Vagina (tissue), 2 donors: ENCODE data around the gene CDH1. TPM values are rescaled to one million over a fixed set of nuclear protein-coding genes. Genes with fewer than 3 reads are reported as not detected.

Experiments
- DNase-seq, 2 donors: peaks; one replicate each; pipeline ENCODE4 v3.0.0-alpha.2; 2017; ENCODE audit errors: extremely low spot score in 2 of 2
- H3K27ac ChIP-seq: fragments of 200-600 bp; sonication (generic); one replicate; pipeline ENCODE4 v1.5.1; 2019
- H3K27me3 ChIP-seq: fragments of 200-600 bp; sonication (generic); one replicate; pipeline ENCODE4 v1.5.1; 2019
- H3K36me3 ChIP-seq, 2 donors: fragments of 200-600 bp; sonication (generic); one replicate each; pipeline ENCODE4 v1.5.1; 2017 to 2019
- H3K4me1 ChIP-seq: fragments of 200-600 bp; sonication (generic); one replicate; pipeline ENCODE4 v1.5.1; 2019
- H3K4me3 ChIP-seq, 2 donors: fragments of 200-600 bp; sonication (generic); 1 replicate in 1 of 2; 2 replicates in 1 of 2; pipeline ENCODE4 v1.5.1; 2016 to 2019
- H3K9me3 ChIP-seq: fragments of 200-600 bp; sonication (generic); one replicate; pipeline ENCODE4 v1.5.1; 2019
- POLR2A ChIP-seq, 2 donors: fragments of 450-650 bp; IDR thresholded peaks; one replicate each; pipeline ENCODE4 v1.6.1; 2017; ENCODE audit warnings: antibody characterized with exemption in 2 of 2, mild to moderate bottlenecking in 2 of 2, moderate library complexity in 2 of 2
- POLR2AphosphoS5 ChIP-seq, 2 donors: sonication (generic); formaldehyde crosslinking; IDR thresholded peaks; one replicate each; pipeline ENCODE4 v1.9.0; 2017; ENCODE audit warnings: antibody characterized with exemption in 2 of 2, mild to moderate bottlenecking in 2 of 2, low read depth in 1 of 2; ENCODE audit not compliant: insufficient read depth in 1 of 2
- intact Hi-C: fragments of 100-400 bp; cut with DNase I; formaldehyde crosslinking; loops from one replicate; pipeline ENCODE4 v1.15.1; 2023
- total RNA-seq: library from RNA; depleted of rRNA; stranded (reverse); fragments of >200 nt; gene quantifications from one replicate; pipeline ENCODE4 v1.2.3, GENCODE V29; 2016
- TF ChIP-seq, protein P1 (sequence below), 3 experiments: fragments of 450-650 bp in 2 of 3; fragments of 200-600 bp in 1 of 3; sonication (generic) in 1 of 3; IDR thresholded peaks; one replicate each; pipeline ENCODE4 v1.5.1; 2017 to 2019; ENCODE audit warnings: antibody characterized with exemption in 3 of 3, mild to moderate bottlenecking in 2 of 3, moderate library complexity in 2 of 3

Gene CDH1
- total RNA-seq, 1 donor from 2014 or later = 116 TPM

DNA sequence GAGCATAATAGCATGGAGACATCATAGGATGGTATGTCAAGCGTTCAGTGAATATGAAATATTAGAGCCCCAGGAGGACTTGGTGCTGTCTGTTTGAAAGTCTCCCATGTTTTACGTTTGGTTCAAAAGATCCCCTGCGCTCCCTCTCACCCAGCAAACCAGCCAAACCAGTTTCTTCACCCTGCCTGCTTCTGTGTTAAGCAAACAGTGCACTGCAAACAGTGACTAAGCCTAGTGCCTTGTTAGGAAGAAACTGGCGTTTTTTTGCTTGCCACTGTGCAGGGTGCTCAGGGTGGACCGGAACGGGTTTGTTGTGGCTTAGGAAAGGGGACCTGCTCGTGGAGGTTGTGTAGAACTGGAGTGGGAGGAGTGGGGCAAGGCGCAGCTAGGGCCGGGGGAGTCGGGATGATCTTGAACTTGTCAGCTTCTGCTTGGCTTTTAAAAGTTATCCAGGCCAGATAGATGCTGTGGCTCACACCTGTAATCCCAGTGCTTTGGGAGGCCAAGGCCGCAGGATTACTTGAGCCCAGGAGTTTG lies 7.7 kb downstream of the CDH1 start:
- intact Hi-C loops = loop anchor here (5.0 kb wide), 1 partner anchor 312 kb away; no protein-coding TSS in a partner anchor
- Histone ChIP-seq H3K27me3 (no peaks in the 10 kb centered on the region), H3K4me1 (peaks cover 13% of the 10 kb centered on the region), H3K9me3 (no peaks in the 10 kb centered on the region), H3K27ac (peak overlapping the region; percentile 55), H3K36me3 (no peaks in the 10 kb centered on the region), H3K4me3 (no peak overlapping the region)
- TF ChIP-seq POLR2A (IDR thresholded peaks at IDR 0.05) (no peak), POLR2AphosphoS5 (IDR thresholded peaks at IDR 0.05; ENCODE audit: insufficient read depth in 1 of 2, low read depth in 1 of 2) (peak in 1 of 2 donors; percentile 53)
- TF ChIP-seq, protein P1, sequence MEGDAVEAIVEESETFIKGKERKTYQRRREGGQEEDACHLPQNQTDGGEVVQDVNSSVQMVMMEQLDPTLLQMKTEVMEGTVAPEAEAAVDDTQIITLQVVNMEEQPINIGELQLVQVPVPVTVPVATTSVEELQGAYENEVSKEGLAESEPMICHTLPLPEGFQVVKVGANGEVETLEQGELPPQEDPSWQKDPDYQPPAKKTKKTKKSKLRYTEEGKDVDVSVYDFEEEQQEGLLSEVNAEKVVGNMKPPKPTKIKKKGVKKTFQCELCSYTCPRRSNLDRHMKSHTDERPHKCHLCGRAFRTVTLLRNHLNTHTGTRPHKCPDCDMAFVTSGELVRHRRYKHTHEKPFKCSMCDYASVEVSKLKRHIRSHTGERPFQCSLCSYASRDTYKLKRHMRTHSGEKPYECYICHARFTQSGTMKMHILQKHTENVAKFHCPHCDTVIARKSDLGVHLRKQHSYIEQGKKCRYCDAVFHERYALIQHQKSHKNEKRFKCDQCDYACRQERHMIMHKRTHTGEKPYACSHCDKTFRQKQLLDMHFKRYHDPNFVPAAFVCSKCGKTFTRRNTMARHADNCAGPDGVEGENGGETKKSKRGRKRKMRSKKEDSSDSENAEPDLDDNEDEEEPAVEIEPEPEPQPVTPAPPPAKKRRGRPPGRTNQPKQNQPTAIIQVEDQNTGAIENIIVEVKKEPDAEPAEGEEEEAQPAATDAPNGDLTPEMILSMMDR (IDR thresholded peaks at IDR 0.05) = no peak
- DNase-seq = no peak

GRCh38 chr16:68746951-68747350 lies 9.9 kb downstream of the CDH1 start:
- no peaks in the 10 kb centered on the region for H3K27me3 ChIP-seq
- TF ChIP-seq POLR2A (IDR thresholded peaks at IDR 0.05) (no peak), POLR2AphosphoS5 (IDR thresholded peaks at IDR 0.05; ENCODE audit: insufficient read depth in 1 of 2, low read depth in 1 of 2) (no peak)
- TF ChIP-seq, protein P1 (IDR thresholded peaks at IDR 0.05) = no peak
- no peak overlapping the region for H3K4me3 ChIP-seq
- intact Hi-C loops = loop anchor here (5.0 kb wide), 1 partner anchor 310 kb away; no protein-coding TSS in a partner anchor
- peaks cover 13% of the 10 kb centered on the region for H3K4me1 ChIP-seq
- no peaks in the 10 kb centered on the region for H3K36me3 ChIP-seq
- H3K9me3 ChIP-seq = no peaks in the 10 kb centered on the region
- no peak for DNase-seq
- H3K27ac ChIP-seq = no peak overlapping the region

DNA sequence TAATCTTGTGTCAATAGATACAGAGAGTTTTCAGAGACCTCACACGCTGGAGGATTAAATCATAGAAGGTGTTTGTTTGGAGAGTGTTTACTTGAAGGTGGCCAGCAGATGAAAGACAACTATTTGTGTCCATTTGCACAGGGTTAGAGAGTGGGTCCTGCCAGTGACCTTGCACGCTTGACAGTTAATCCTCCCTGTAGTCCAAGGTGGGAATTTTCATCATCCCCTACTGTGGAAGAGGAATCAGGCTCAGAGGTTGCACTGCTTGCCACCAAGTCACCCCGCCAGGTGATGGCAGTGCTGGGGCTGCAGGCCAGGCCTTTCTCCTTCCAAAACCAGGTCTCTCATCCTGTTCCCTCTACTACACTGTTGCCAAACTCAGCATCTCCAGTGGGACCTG lies 12.3 kb downstream of the CDH1 start:
- intact Hi-C loops = loop anchor here (5.0 kb wide), 1 partner anchor 308 kb away; no protein-coding TSS in a partner anchor
- H3K27me3 ChIP-seq = no peaks in the 10 kb centered on the region
- no peaks in the 10 kb centered on the region for H3K9me3 ChIP-seq
- H3K27ac ChIP-seq = no peak overlapping the region
- peaks cover 2% of the 10 kb centered on the region for H3K4me1 ChIP-seq
- DNase-seq = no peak
- TF ChIP-seq POLR2A (IDR thresholded peaks at IDR 0.05) (no peak), POLR2AphosphoS5 (IDR thresholded peaks at IDR 0.05; ENCODE audit: insufficient read depth in 1 of 2, low read depth in 1 of 2) (no peak)
- TF ChIP-seq, protein P1 (IDR thresholded peaks at IDR 0.05) = no peak
- H3K4me3 ChIP-seq = no peak overlapping the region
- H3K36me3 ChIP-seq = no peaks in the 10 kb centered on the region

GRCh38 chr16:68750193-68750695 lies 13.2 kb downstream of the CDH1 start:
- no peaks in the 10 kb centered on the region for H3K27me3 ChIP-seq
- H3K27ac ChIP-seq = no peak overlapping the region
- no peaks in the 10 kb centered on the region for H3K9me3 ChIP-seq
- H3K4me3 ChIP-seq = no peak overlapping the region
- no peaks in the 10 kb centered on the region for H3K36me3 ChIP-seq
- DNase-seq = no peak
- intact Hi-C loops = no loop called here
- no peak for TF ChIP-seq POLR2AphosphoS5 (IDR thresholded peaks at IDR 0.05; ENCODE audit: insufficient read depth in 1 of 2, low read depth in 1 of 2)
- TF ChIP-seq POLR2A (IDR thresholded peaks at IDR 0.05) = no peak
- TF ChIP-seq, protein P1 (IDR thresholded peaks at IDR 0.05) = no peak
- H3K4me1 ChIP-seq = no peaks in the 10 kb centered on the region

DNA sequence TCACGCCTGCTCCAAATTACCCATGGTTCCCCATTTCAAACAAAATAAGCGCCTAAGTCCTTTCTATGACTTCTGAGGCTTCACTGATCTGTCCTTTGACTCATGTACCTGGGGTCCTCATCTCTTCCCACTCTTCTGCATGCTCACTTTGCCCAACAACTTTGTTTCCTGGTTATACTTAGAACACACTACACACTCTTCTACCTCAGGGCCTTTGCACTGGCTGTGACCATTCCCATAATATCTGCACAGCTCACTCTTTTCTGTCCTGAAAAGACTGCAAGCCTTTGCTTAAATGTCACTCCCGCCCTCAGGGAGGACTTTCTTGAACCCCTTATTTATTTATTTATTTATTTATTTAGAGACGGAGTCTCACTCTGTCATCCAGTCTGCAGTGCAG lies 14.1 kb downstream of the CDH1 start:
- Histone ChIP-seq H3K9me3 (no peaks in the 10 kb centered on the region), H3K27me3 (no peaks in the 10 kb centered on the region), H3K4me3 (no peak overlapping the region), H3K36me3 (no peaks in the 10 kb centered on the region), H3K4me1 (no peaks in the 10 kb centered on the region), H3K27ac (no peak overlapping the region)
- no peak for DNase-seq
- TF ChIP-seq POLR2A (IDR thresholded peaks at IDR 0.05) (no peak), POLR2AphosphoS5 (IDR thresholded peaks at IDR 0.05; ENCODE audit: insufficient read depth in 1 of 2, low read depth in 1 of 2) (no peak)
- TF ChIP-seq, protein P1 (IDR thresholded peaks at IDR 0.05) = no peak
- intact Hi-C loops = no loop called here
